Adrenal gland (tissue), 5 donors: ENCODE measurements around the gene APMAP.

Experiments
- CTCF ChIP-seq, 6 experiments: fragments of 450-650 bp in 4 of 6; fragments of 200-600 bp in 2 of 6; sonication (generic) in 1 of 6; IDR thresholded peaks; 1 replicate in 5 of 6; 2 replicates in 1 of 6; pipeline versions ENCODE4 v1.5.1 to v1.8.0; 2016 to 2021; ENCODE audit warnings: antibody characterized with exemption in 6 of 6, mild to moderate bottlenecking in 2 of 6, moderate library complexity in 1 of 6
- POLR2A ChIP-seq, 2 donors: fragments of 450-650 bp; IDR thresholded peaks; one replicate each; pipeline ENCODE4 v1.6.1; 2017; ENCODE audit warnings: antibody characterized with exemption in 2 of 2, mild to moderate bottlenecking in 2 of 2, moderate library complexity in 1 of 2
- donor health status: DM: no; HTN: no; CAD: no.

DNA sequence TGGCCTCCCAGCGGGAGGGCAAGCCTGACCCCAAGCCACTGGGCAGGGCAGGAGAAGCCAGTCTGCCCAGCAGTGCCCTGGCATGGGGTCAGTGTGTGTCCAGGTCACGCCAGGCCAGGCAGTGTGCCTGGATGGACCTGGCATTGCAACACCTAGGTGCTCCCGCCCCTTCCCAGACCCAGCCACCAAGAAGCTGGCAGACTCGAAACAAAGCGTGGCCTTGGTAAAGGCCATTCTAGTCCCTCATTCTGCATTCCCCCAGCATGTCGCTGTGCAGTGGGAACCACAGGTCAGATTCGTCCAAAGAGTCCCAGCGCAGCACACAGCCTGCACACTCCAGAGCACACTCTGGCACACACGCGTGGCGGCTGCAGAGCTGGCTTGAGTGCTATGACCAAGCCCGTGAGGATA, 19.3 kb upstream of the APMAP start:
- TF ChIP-seq CTCF (IDR thresholded peaks at IDR 0.05) (no peak), POLR2A (IDR thresholded peaks at IDR 0.05) (no peak)
